Ectodermal cell (in vitro differentiated cells): Measurements from ENCODE around the gene EIF4B.

Experiments used
- H3K27ac ChIP-seq: 2 replicates; pipeline ENCODE4 v1.7.0; 2013; ENCODE audit warnings: mild to moderate bottlenecking, low read depth, low read length; ENCODE audit not compliant: insufficient read depth, poor library complexity, severe bottlenecking
- H3K27me3 ChIP-seq: 2 replicates; pipeline ENCODE4 v1.7.0; 2013; ENCODE audit warnings: mild to moderate bottlenecking, low read length; ENCODE audit not compliant: insufficient read depth, control insufficient read depth, poor library complexity, severe bottlenecking
- H3K36me3 ChIP-seq: one replicate; pipeline ENCODE4 v1.7.0; 2013; ENCODE audit warnings: low read length; ENCODE audit not compliant: control insufficient read depth, insufficient read depth
- H3K4me1 ChIP-seq: one replicate; pipeline ENCODE4 v1.7.0; 2013; ENCODE audit warnings: low read length; ENCODE audit not compliant: control insufficient read depth, insufficient read depth
- H3K4me3 ChIP-seq: 2 replicates; pipeline ENCODE4 v1.7.0; 2013; ENCODE audit warnings: low read depth, low read length, control low read depth; ENCODE audit not compliant: insufficient read depth
- H3K9me3 ChIP-seq: 2 replicates; pipeline ENCODE4 v1.7.0; 2013; ENCODE audit warnings: mild to moderate bottlenecking, low read length, moderate library complexity; ENCODE audit not compliant: control insufficient read depth
- WGBS, 2 experiments: methylation state at CpG; one replicate each; pipeline ENCODE4 v1.1.7; 2013; ENCODE audit warnings: missing lambda C conversion rate in 2 of 2; 5-methylcytosine and 5-hydroxymethylcytosine counted together

Gene EIF4B

GRCh38 chr12:53058674-53059433 lies 52.6 kb downstream of the EIF4B start:
- Histone ChIP-seq H3K27me3 (no peaks in the 10 kb centered on the region), H3K27ac (no peak overlapping the region), H3K36me3 (no peaks in the 10 kb centered on the region), H3K4me1 (no peaks in the 10 kb centered on the region), H3K9me3 (no peaks in the 10 kb centered on the region), H3K4me3 (no peak overlapping the region)
- 89 to 92% methylated on average over 35 of the region's 35 CpGs for WGBS, 2 experiments

GRCh38 chr12:53059434-53060063 lies 53.3 kb downstream of the EIF4B start:
- no peaks in the 10 kb centered on the region for H3K36me3 ChIP-seq
- no peak overlapping the region for H3K27ac ChIP-seq
- no peaks in the 10 kb centered on the region for H3K27me3 ChIP-seq
- WGBS, 2 experiments, result 91 to 93% methylated on average over 24 of the region's 24 CpGs
- no peak overlapping the region for H3K4me3 ChIP-seq
- no peaks in the 10 kb centered on the region for H3K4me1 ChIP-seq
- no peaks in the 10 kb centered on the region for H3K9me3 ChIP-seq

- Histone ChIP-seq H3K27ac (no peak overlapping the region), H3K9me3 (no peaks in the 10 kb centered on the region), H3K27me3 (no peaks in the 10 kb centered on the region), H3K4me3 (no peak overlapping the region), H3K36me3 (no peaks in the 10 kb centered on the region), H3K4me1 (no peaks in the 10 kb centered on the region)
- WGBS, 2 experiments, result 92 to 93% methylated on average over 17 of the region's 17 CpGs
These were observed 53.9 kb downstream of the EIF4B start for GRCh38 chr12:53060064-53060720.

- H3K4me1 ChIP-seq, result no peaks in the 10 kb centered on the region
- H3K27ac ChIP-seq, result no peak overlapping the region
- H3K9me3 ChIP-seq, result no peaks in the 10 kb centered on the region
- 90 to 93% methylated on average over 18 of the region's 18 CpGs for WGBS, 2 experiments
- no peaks in the 10 kb centered on the region for H3K36me3 ChIP-seq
- H3K4me3 ChIP-seq, result no peak overlapping the region
- H3K27me3 ChIP-seq, result no peaks in the 10 kb centered on the region
These were observed 54.5 kb downstream of the EIF4B start for GRCh38 chr12:53060721-53061276.

DNA sequence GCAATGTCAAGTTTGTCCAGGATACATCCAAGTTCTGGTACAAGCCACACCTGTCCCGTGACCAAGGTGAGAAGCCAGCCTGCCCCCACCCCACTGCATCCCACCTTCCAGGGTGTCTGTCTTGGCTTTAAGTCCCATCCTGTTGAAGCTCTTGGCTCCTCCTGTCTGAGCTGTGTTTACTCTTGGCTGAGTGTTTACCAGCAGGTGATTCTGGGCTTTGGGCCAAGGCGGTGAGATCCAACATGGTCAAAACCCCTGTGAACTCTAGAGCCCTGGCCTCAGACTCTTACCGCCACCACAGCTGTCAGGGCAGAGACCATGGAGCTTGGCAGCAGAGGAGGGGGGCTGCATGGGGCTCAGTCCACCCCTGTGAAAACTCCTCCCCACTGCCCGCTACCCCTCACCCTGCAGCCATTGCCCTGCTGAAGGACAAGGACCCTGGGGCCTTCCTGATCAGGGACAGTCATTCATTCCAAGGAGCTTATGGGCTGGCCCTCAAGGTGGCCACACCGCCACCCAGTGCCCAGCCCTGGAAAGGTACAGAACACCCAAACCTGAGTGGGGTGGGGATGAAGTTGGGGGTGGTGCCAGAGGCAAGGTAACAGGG lies 55.3 kb downstream of the EIF4B start:
- Histone ChIP-seq H3K9me3 (no peaks in the 10 kb centered on the region), H3K27me3 (no peaks in the 10 kb centered on the region)
- whole genome bisulfite sequencing, 2 experiments, result 82 to 90% methylated on average over 5 of the region's 5 CpGs

GRCh38 chr12:53062011-53062961 lies 56.0 kb downstream of the EIF4B start:
- WGBS, 2 experiments, result 87 to 88% methylated on average over 20 of the region's 20 CpGs
- no peaks in the 10 kb centered on the region for H3K4me1 ChIP-seq

More for the DNA sequence above, 55.3 kb downstream of the EIF4B start:
- H3K36me3 ChIP-seq, result no peaks in the 10 kb centered on the region
- H3K4me3 ChIP-seq, result no peak overlapping the region
- no peaks in the 10 kb centered on the region for H3K4me1 ChIP-seq
- no peak overlapping the region for H3K27ac ChIP-seq

DNA sequence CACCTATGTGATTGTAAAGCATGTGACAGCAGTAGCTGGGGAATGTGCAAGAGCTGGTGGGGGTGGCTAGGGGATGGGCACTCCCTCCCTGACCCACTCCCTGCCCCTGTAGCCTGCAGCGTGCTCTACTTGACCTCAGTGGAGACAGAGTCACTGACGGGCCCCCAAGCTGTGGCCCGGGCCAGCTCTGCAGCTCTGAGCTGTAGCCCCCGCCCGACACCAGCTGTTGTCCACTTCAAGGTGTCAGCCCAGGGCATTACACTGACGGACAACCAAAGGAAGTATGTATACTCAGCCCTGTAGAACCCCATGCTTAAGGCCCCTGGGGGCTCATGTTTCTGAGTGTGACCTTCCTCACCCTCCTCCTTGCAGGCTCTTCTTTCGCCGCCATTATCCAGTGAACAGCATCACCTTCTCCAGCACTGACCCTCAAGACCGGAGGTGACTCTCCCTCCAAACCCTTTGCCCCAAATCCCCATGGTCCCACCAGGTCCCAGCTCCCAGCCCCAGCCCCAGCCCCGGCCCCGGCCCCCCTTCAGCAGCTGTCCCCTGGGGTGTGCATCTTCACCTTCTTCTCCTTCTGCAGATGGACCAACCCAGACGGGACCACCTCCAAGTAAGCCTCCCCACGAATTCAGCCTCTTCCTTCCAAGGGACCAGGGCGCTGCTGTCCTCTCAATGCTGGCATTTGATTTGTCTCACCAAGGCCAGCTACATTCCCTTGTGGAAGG lies 56.9 kb downstream of the EIF4B start:
- Histone ChIP-seq H3K4me3 (no peak overlapping the region), H3K4me1 (no peaks in the 10 kb centered on the region), H3K9me3 (no peaks in the 10 kb centered on the region), H3K36me3 (no peaks in the 10 kb centered on the region), H3K27ac (no peak overlapping the region), H3K27me3 (no peaks in the 10 kb centered on the region)
- 91% methylated on average over 14 of the region's 14 CpGs for WGBS, 2 experiments

More at GRCh38 chr12:53062011-53062961, 56.0 kb downstream of the EIF4B start:
- Histone ChIP-seq H3K27me3 (no peaks in the 10 kb centered on the region), H3K9me3 (no peaks in the 10 kb centered on the region), H3K4me3 (no peak overlapping the region), H3K36me3 (no peaks in the 10 kb centered on the region), H3K27ac (no peak overlapping the region)

- H3K27ac ChIP-seq, result no peak overlapping the region
- H3K4me1 ChIP-seq, result peaks cover 4% of the 10 kb centered on the region
- H3K4me3 ChIP-seq, result no peak overlapping the region
- no peaks in the 10 kb centered on the region for H3K36me3 ChIP-seq
- no peaks in the 10 kb centered on the region for H3K9me3 ChIP-seq
- no peaks in the 10 kb centered on the region for H3K27me3 ChIP-seq
- 88 to 91% methylated on average over 13 of the region's 13 CpGs for WGBS, 2 experiments
These were observed 57.7 kb downstream of the EIF4B start for GRCh38 chr12:53063708-53064612.
